Smooth muscle cell (in vitro differentiated cells): ENCODE measurements around the gene SH3PXD2A. TPM values are rescaled to one million over a fixed set of nuclear protein-coding genes. Genes with fewer than 3 reads are reported as not detected.

ENCODE experiments used
- DNase-seq: peaks from one replicate; lab custom pipeline; 2025; ENCODE audit not compliant: unreplicated experiment; lab: John Stamatoyannopoulos, UW
- H2AFZ ChIP-seq: fragments of 200-600 bp; sonication (generic); 2 replicates; pipeline ENCODE4 v1.6.0; 2016; ENCODE audit warnings: antibody characterized with exemption, low read depth, mild to moderate bottlenecking
- H3F3A ChIP-seq: fragments of 200-600 bp; sonication (generic); 2 replicates; pipeline ENCODE4 v1.6.0; 2017; ENCODE audit warnings: antibody characterized with exemption, low read depth
- H3K27ac ChIP-seq: fragments of 200-600 bp; sonication (generic); 2 replicates; pipeline ENCODE4 v1.5.1; 2016; ENCODE audit warnings: low read depth, mild to moderate bottlenecking
- H3K27me3 ChIP-seq: fragments of 200-600 bp; sonication (generic); 2 replicates; pipeline ENCODE4 v1.6.1; 2016; ENCODE audit warnings: low read depth, mild to moderate bottlenecking
- H3K36me3 ChIP-seq: fragments of 200-600 bp; sonication (generic); 2 replicates; pipeline ENCODE4 v1.5.1; 2016; ENCODE audit warnings: low read depth
- H3K4me1 ChIP-seq: fragments of 200-600 bp; sonication (generic); 2 replicates; pipeline ENCODE4 v1.5.1; 2016; ENCODE audit warnings: low read depth
- H3K4me2 ChIP-seq: fragments of 200-600 bp; sonication (generic); 2 replicates; pipeline ENCODE4 v1.6.0; 2016; ENCODE audit warnings: mild to moderate bottlenecking
- H3K4me3 ChIP-seq: fragments of 200-600 bp; sonication (generic); 2 replicates; pipeline ENCODE4 v1.5.1; 2016; ENCODE audit warnings: mild to moderate bottlenecking
- H3K79me2 ChIP-seq: fragments of 200-600 bp; sonication (generic); 2 replicates; pipeline ENCODE4 v1.6.0; 2016; ENCODE audit warnings: low read depth, mild to moderate bottlenecking
- H3K9ac ChIP-seq: fragments of 200-600 bp; sonication (generic); 2 replicates; pipeline ENCODE4 v1.6.0; 2016; ENCODE audit warnings: low read depth
- H3K9me3 ChIP-seq: fragments of 200-600 bp; sonication (generic); replicated peaks from 2 replicates; pipeline ENCODE4 v1.5.1; 2016; ENCODE audit warnings: low read depth
- H4K20me1 ChIP-seq: fragments of 200-600 bp; sonication (generic); 2 replicates; pipeline ENCODE4 v1.6.0; 2016; ENCODE audit warnings: low read depth
- CTCF ChIP-seq: fragments of 200-600 bp; sonication (generic); IDR thresholded peaks from 2 replicates; pipeline ENCODE4 v1.5.1; 2017; ENCODE audit warnings: borderline replicate concordance, mild to moderate bottlenecking, antibody characterized with exemption; ENCODE audit not compliant: insufficient read depth, poor library complexity, severe bottlenecking
- WGBS: methylation state at CpG from one replicate; pipeline ENCODE4 v1.1.7; 2016; ENCODE audit warnings: low lambda C conversion rate; 5-methylcytosine and 5-hydroxymethylcytosine counted together
- polyA plus RNA-seq: library from polyadenylated mRNA; unstranded; fragments of >200 nt; fragmentation: Nextera tagmentation; extraction: Ambion mirVana; gene quantifications from 2 replicates; pipeline ENCODE4 v1.2.1, GENCODE V29; 2016
- total RNA-seq: library from RNA; depleted of rRNA; stranded (reverse); fragments of >200 nt; gene quantifications from 2 replicates; pipeline ENCODE4 v1.2.3, GENCODE V29; 2014

SH3PXD2A gene
- total and polyA plus RNA-seq, 2 experiments from 2014 or later = 30.1 to 37.9 TPM

GRCh38 chr10:103679096-103679790, 176.1 kb downstream of the SH3PXD2A start:
- Histone ChIP-seq H3K36me3 (no peaks in the 10 kb centered on the region), H3K27me3 (no peaks in the 10 kb centered on the region), H3K9me3 (no peaks in the 10 kb centered on the region), H3K9ac (peak overlapping the region; percentile 85), H3K4me3 (no peak overlapping the region), H3F3A (peaks cover 33% of the 10 kb centered on the region), H3K4me1 (peaks cover 15% of the 10 kb centered on the region), H3K4me2 (peak overlapping the region; percentile 52), H3K27ac (peak overlapping the region; percentile 100), H4K20me1 (no peaks in the 10 kb centered on the region), H3K79me2 (peaks cover 39% of the 10 kb centered on the region), H2AFZ (no peak overlapping the region)
- no peak for DNase-seq
- 76% methylated on average over 4 of the region's 4 CpGs for WGBS
- TF ChIP-seq CTCF = no peak

- Histone ChIP-seq H3K9ac (peak overlapping the region; percentile 99), H3K27ac (peak overlapping the region; percentile 100), H3K9me3 (no peaks in the 10 kb centered on the region), H3K4me1 (peaks cover 15% of the 10 kb centered on the region), H3K79me2 (peaks cover 40% of the 10 kb centered on the region), H3K4me2 (peak overlapping the region; percentile 84), H3K36me3 (no peaks in the 10 kb centered on the region), H2AFZ (no peak overlapping the region), H3K27me3 (no peaks in the 10 kb centered on the region), H3F3A (peaks cover 33% of the 10 kb centered on the region), H3K4me3 (peak overlapping the region; percentile 37), H4K20me1 (no peaks in the 10 kb centered on the region)
- DNase-seq = peak; percentile 87
- 12% methylated on average over 12 of the region's 12 CpGs for WGBS
- TF ChIP-seq CTCF = no peak
Observed at GRCh38 chr10:103678178-103678526, 177.2 kb downstream of the SH3PXD2A start.

GRCh38 chr10:103677486-103678177, 177.7 kb downstream of the SH3PXD2A start:
- Histone ChIP-seq H3K36me3 (no peaks in the 10 kb centered on the region), H4K20me1 (no peaks in the 10 kb centered on the region), H3K4me2 (peak overlapping the region; percentile 84), H2AFZ (no peak overlapping the region), H3K9ac (peak overlapping the region; percentile 99), H3K27ac (peak overlapping the region; percentile 100), H3K4me3 (peak overlapping the region; percentile 37), H3K4me1 (peaks cover 15% of the 10 kb centered on the region), H3F3A (peaks cover 33% of the 10 kb centered on the region), H3K27me3 (no peaks in the 10 kb centered on the region), H3K9me3 (no peaks in the 10 kb centered on the region), H3K79me2 (peaks cover 41% of the 10 kb centered on the region)
- 41% methylated on average over 13 of the region's 13 CpGs for WGBS
- DNase-seq = no peak
- no peak for TF ChIP-seq CTCF
